OCI-LY3 (cell line): ENCODE measurements around the gene NDUFA12.

Source experiments
- EZH2phosphoT487 ChIP-seq: fragments of 200-600 bp; shearing (Covaris generic); IDR thresholded peaks from 2 replicates; pipeline ENCODE4 v1.6.1; 2018; ENCODE audit warnings: antibody characterized with exemption, mixed run types, low read depth
- TF ChIP-seq, protein P1 (sequence below): fragments of 200-600, 300-600 bp; sonication (generic); IDR thresholded peaks from 2 replicates; pipeline ENCODE4 v1.5.1; 2014; ENCODE audit warnings: antibody characterized with exemption, low read length, low read depth

DNA sequence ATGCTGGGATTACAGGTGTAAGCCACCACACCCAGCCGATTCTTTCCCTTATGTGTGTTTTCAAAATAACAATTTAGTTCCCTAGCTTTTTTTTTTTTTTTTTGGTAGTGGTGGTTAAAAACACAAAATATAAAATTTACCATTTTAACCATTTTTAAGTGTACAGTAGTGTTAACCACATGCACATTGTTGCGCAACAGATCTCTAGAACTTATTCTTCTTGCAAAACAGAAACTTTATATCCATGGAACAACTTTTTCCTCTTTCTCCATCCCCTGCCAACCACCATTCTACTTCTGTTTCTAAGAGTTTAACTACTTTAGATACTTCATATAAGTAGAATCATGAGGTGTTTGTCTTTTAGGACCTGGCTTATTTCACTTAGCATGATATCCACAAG, 1.1 kb upstream of the NDUFA12 start:
- TF ChIP-seq, protein P1, sequence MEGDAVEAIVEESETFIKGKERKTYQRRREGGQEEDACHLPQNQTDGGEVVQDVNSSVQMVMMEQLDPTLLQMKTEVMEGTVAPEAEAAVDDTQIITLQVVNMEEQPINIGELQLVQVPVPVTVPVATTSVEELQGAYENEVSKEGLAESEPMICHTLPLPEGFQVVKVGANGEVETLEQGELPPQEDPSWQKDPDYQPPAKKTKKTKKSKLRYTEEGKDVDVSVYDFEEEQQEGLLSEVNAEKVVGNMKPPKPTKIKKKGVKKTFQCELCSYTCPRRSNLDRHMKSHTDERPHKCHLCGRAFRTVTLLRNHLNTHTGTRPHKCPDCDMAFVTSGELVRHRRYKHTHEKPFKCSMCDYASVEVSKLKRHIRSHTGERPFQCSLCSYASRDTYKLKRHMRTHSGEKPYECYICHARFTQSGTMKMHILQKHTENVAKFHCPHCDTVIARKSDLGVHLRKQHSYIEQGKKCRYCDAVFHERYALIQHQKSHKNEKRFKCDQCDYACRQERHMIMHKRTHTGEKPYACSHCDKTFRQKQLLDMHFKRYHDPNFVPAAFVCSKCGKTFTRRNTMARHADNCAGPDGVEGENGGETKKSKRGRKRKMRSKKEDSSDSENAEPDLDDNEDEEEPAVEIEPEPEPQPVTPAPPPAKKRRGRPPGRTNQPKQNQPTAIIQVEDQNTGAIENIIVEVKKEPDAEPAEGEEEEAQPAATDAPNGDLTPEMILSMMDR, result no peak
- no peak for TF ChIP-seq EZH2phosphoT487
